Fibroblast of lung (primary cell): ENCODE data around the gene ADAMTSL1. TPM values are rescaled to one million over a fixed set of nuclear protein-coding genes. Genes with fewer than 3 reads are reported as not detected.
A peak's percentile ranks its signal among the peaks of the same experiment; 100 is the strongest.

Experiments
- DNase-seq, 2 donors: peaks; one replicate each; pipeline versions ENCODE4 v3.0.0 to v3.0.0-alpha.2; 2010; ENCODE audit warnings: low read depth in 2 of 2
- H2AFZ ChIP-seq: 2 replicates; pipeline ENCODE4 v1.5.1; 2012; ENCODE audit warnings: low read length, control low read depth, inconsistent platforms
- H3K27ac ChIP-seq: 2 replicates; pipeline ENCODE4 v1.5.1; 2011; ENCODE audit warnings: low read length, control low read depth; ENCODE audit not compliant: insufficient read depth
- H3K27me3 ChIP-seq: 2 replicates; pipeline ENCODE4 v1.5.1; 2011; ENCODE audit warnings: mild to moderate bottlenecking, low read length; ENCODE audit not compliant: control insufficient read depth, insufficient read depth
- H3K36me3 ChIP-seq: 2 replicates; pipeline ENCODE4 v1.5.1; 2011; ENCODE audit warnings: low read length; ENCODE audit not compliant: control insufficient read depth, insufficient read depth
- H3K4me1 ChIP-seq: 2 replicates; pipeline ENCODE4 v1.5.1; 2011; ENCODE audit warnings: low read length; ENCODE audit not compliant: control insufficient read depth, insufficient read depth; ENCODE audit errors: extremely low read depth
- H3K4me2 ChIP-seq: 2 replicates; pipeline ENCODE4 v1.5.1; 2011; ENCODE audit warnings: low read length, control low read depth; ENCODE audit not compliant: insufficient read depth; ENCODE audit errors: extremely low read depth
- H3K4me3 ChIP-seq, 4 experiments: fragments of 200-600 bp in 1 of 4; sonication (generic) in 1 of 4; replicated peaks in 1 of 4; 2 replicates each; pipeline ENCODE4 v1.5.1; 2011 to 2016; ENCODE audit warnings: low read length in 4 of 4, low read depth in 3 of 4, mild to moderate bottlenecking in 3 of 4, control low read depth in 2 of 4, inconsistent platforms in 1 of 4, mixed read lengths in 1 of 4; ENCODE audit not compliant: insufficient read depth in 1 of 4; ENCODE audit errors: control extremely low read depth in 1 of 4
- H3K79me2 ChIP-seq: 2 replicates; pipeline ENCODE4 v1.5.1; 2012; ENCODE audit warnings: mild to moderate bottlenecking, low read length, inconsistent platforms; ENCODE audit not compliant: control insufficient read depth, insufficient read depth
- H3K9ac ChIP-seq: 2 replicates; pipeline ENCODE4 v1.5.1; 2011; ENCODE audit warnings: mild to moderate bottlenecking, low read length, control low read depth; ENCODE audit not compliant: insufficient read depth
- H3K9me3 ChIP-seq: 2 replicates; pipeline ENCODE4 v1.5.1; 2012; ENCODE audit warnings: low read depth, low read length; ENCODE audit not compliant: control insufficient read depth, insufficient read depth
- H4K20me1 ChIP-seq: 2 replicates; pipeline ENCODE4 v1.5.1; 2011; ENCODE audit warnings: low read length; ENCODE audit not compliant: control insufficient read depth, insufficient read depth; ENCODE audit errors: extremely low read depth
- EZH2 ChIP-seq: IDR thresholded peaks from 2 replicates; pipeline ENCODE4 v1.5.1; 2012; ENCODE audit warnings: low read length, control low read depth, mild to moderate bottlenecking; ENCODE audit errors: missing control alignments
- polyA plus RNA-seq, 2 donors: library from polyadenylated mRNA; depleted of rRNA in 1 of 2; stranded (reverse) in 1 of 2; unstranded in 1 of 2; fragments of >200 nt; gene quantifications; 2 replicates each; pipeline ENCODE4 v1.2.1, GENCODE V29; 2011 to 2012; ENCODE audit warnings: missing spikeins in 1 of 2
- total RNA-seq: library from RNA; depleted of rRNA; stranded (reverse); fragments of >200 nt; gene quantifications from 2 replicates; pipeline ENCODE4 v1.2.1, GENCODE V29; 2014
- TF ChIP-seq, protein P1 (sequence below), 2 donors: IDR thresholded peaks in 1 of 2; conservative IDR thresholded peaks in 1 of 2; 1 replicate in 1 of 2; 2 replicates in 1 of 2; pipeline ENCODE4 v1.5.1; 2011 to 2012; ENCODE audit warnings: low read length in 2 of 2, control low read depth in 1 of 2, inconsistent platforms in 1 of 2, low read depth in 1 of 2, mild to moderate bottlenecking in 1 of 2

The ADAMTSL1 gene
- total and polyA plus RNA-seq, 2 donors (not counting 1 experiment from before 2014, with no cell fraction given) = 19.3 to 27.9 TPM

DNA sequence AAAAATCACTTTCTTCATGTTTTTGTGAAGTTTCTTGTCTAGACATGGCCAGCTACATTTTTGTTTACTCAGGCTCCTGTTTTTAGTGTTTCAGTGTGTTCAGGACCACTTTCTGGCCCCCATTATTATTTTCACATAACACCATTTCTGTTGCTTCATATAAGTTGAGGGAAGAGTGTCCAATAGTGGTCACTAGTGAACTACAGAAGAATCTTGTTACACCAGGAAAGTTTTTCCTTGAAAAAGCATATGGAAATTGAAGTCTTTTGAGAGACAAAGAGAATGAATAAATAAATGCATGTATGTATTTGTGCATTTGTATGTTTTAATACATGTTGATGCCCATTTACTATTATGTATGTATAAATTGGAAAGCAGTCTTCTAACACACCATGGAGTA lies 3.8 kb downstream of the ADAMTSL1 start:
- Histone ChIP-seq H3K27me3 (no peaks in the 10 kb centered on the region), H3K36me3 (peaks cover 3% of the 10 kb centered on the region), H4K20me1 (no peaks in the 10 kb centered on the region), H3K4me2 (peak overlapping the region; percentile 1), H3K27ac (no peak overlapping the region), H3K9ac (no peak overlapping the region), H3K4me1 (peaks cover 4% of the 10 kb centered on the region), H3K9me3 (no peaks in the 10 kb centered on the region), H3K79me2 (peaks cover 66% of the 10 kb centered on the region), H3K4me3 (no peak overlapping the region), H2AFZ (no peak overlapping the region)
- TF ChIP-seq EZH2 = no peak
- TF ChIP-seq, protein P1, sequence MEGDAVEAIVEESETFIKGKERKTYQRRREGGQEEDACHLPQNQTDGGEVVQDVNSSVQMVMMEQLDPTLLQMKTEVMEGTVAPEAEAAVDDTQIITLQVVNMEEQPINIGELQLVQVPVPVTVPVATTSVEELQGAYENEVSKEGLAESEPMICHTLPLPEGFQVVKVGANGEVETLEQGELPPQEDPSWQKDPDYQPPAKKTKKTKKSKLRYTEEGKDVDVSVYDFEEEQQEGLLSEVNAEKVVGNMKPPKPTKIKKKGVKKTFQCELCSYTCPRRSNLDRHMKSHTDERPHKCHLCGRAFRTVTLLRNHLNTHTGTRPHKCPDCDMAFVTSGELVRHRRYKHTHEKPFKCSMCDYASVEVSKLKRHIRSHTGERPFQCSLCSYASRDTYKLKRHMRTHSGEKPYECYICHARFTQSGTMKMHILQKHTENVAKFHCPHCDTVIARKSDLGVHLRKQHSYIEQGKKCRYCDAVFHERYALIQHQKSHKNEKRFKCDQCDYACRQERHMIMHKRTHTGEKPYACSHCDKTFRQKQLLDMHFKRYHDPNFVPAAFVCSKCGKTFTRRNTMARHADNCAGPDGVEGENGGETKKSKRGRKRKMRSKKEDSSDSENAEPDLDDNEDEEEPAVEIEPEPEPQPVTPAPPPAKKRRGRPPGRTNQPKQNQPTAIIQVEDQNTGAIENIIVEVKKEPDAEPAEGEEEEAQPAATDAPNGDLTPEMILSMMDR (conservative IDR thresholded peaks at IDR 0.05 in 1 of 2, IDR thresholded peaks at IDR 0.05 in 1 of 2; ENCODE audit: low read depth in 1 of 2, low read length in 2 of 2) = peak in 1 of 2 donors; percentile 19
- DNase-seq = peak in 1 of 2 donors; percentile 55

DNA sequence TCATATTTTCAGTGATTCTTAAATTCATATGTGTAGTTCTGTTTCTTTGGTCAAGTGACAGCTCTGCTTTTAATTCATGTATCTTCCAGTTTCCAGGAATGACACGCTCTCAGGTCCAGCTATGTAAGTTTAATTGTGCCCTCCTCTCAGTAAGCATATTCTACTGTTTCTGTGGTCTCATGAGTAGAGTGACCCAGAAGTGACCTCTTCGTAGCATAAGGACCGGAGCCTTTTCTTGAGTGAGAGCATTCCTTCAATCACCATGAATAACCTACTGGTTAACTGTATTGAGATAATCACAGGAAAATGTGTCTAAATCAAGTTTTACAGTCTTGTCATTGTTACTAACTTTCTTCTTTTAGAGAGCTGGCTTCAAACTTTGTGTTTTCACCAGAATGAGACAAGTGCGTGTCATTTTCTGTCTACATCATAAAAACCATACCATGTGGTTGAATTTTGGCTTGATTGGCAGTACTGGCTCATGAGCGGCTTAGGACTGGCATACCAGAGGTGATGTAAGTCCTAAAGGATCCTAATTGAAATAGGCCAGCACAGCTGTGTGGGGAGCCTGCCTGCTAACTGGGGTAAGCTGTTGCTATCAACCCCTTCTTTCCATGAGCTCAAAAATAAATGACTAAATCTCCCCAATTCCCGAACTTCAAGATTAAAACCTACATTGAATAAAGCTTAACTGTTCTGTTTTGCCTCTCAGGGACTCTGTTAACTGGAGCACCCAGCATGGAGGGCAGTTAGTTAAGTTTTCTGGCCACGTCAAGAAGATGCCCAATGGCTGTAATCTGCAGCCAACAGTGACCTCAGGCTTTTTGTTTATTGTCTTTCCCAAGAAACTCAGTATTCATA lies 4.8 kb downstream of the ADAMTSL1 start:
- Histone ChIP-seq H3K79me2 (peaks cover 69% of the 10 kb centered on the region), H3K9me3 (no peaks in the 10 kb centered on the region), H3K27me3 (no peaks in the 10 kb centered on the region), H3K4me1 (peaks cover 2% of the 10 kb centered on the region), H3K27ac (peak overlapping the region; percentile 33), H2AFZ (no peak overlapping the region), H3K4me3 (no peak overlapping the region), H3K4me2 (peak overlapping the region; percentile 25), H3K36me3 (peaks cover 3% of the 10 kb centered on the region), H3K9ac (no peak overlapping the region), H4K20me1 (no peaks in the 10 kb centered on the region)
- DNase-seq = peak; percentile 68 to 95
- TF ChIP-seq EZH2 = no peak
- TF ChIP-seq, protein P1 (conservative IDR thresholded peaks at IDR 0.05 in 1 of 2, IDR thresholded peaks at IDR 0.05 in 1 of 2; ENCODE audit: low read depth in 1 of 2, low read length in 2 of 2) = no peak

DNA sequence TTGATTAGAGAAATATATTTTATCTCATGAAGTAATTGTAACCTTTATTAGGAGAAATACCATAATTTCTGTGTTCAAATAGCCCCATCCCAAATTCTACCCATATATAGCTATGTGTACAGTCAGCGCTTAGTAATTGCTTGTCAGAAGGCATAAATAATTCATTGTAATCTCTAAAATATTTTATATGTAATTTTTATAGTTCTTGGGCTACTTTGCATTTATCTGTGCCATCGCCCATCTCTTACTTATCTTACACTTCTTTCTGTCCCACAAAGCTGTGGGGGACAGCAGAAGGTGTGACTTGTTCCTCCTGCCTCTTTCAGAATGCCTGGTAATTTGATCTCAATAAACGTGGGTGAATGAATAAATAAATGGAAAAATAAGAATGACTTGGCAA lies 5.5 kb downstream of the ADAMTSL1 start:
- Histone ChIP-seq H3K4me2 (peak overlapping the region; percentile 25), H3K27ac (peak overlapping the region; percentile 33), H2AFZ (no peak overlapping the region), H3K4me1 (peaks cover 2% of the 10 kb centered on the region), H3K9me3 (no peaks in the 10 kb centered on the region), H3K36me3 (peaks cover 3% of the 10 kb centered on the region), H3K79me2 (peaks cover 72% of the 10 kb centered on the region), H4K20me1 (no peaks in the 10 kb centered on the region), H3K4me3 (no peak overlapping the region), H3K9ac (no peak overlapping the region), H3K27me3 (no peaks in the 10 kb centered on the region)
- DNase-seq = peak in 1 of 2 donors; percentile 40
- TF ChIP-seq EZH2 = no peak
- TF ChIP-seq, protein P1 (conservative IDR thresholded peaks at IDR 0.05 in 1 of 2, IDR thresholded peaks at IDR 0.05 in 1 of 2; ENCODE audit: low read depth in 1 of 2, low read length in 2 of 2) = no peak
